Erythroblast (primary cell): ENCODE measurements around the gene ASB1.

Source experiments
- GATA1 ChIP-seq: IDR thresholded peaks from 2 replicates; pipeline ENCODE4 v1.6.1; 2011; ENCODE audit warnings: low read depth, mild to moderate bottlenecking, control low read depth, low read length, moderate library complexity
- POLR2A ChIP-seq: IDR thresholded peaks from 2 replicates; pipeline ENCODE4 v1.6.1; 2011; ENCODE audit warnings: mild to moderate bottlenecking, low read length

DNA sequence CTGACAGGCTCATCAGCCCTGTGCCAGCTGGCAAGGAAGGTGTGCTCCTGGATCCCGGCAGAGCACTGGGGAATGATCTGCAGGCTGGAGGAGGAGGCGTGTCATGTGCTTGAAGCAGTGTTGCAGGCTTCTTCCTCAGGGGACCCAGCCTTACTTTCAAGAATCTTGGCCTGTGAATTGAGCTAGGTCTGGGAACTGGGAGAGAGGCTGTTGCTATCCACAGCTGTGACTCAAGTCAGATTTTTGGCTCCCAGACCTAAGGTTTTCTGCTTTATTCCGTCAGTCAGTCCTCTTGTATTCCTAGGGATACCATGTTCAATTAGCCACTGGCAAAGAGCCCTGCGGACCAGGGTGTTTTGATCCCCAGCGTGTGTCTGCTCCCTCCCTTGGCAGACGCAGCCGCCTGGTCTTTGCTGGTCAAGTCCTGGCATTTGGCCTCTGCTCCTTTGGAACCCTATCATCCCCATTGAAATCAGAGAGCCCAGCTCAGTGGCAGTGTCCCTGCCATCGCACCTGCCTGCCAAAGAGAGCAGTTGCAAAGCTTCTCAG is 32.4 kb downstream of the ASB1 start:
- TF ChIP-seq POLR2A (no peak), GATA1 (no peak)
